Islet of Langerhans (tissue), 1 donor: Measurements from ENCODE around the gene SYNM.

Experiments
- FAIRE-seq: peaks from one replicate; lab custom pipeline; 2011; peaks lifted over from hg19 to GRCh38; lab: Jason Lieb, UNC

SYNM gene

GRCh38 chr15:99143655-99144610 lies 39.1 kb downstream of the SYNM start:
- no peak for FAIRE-seq

DNA sequence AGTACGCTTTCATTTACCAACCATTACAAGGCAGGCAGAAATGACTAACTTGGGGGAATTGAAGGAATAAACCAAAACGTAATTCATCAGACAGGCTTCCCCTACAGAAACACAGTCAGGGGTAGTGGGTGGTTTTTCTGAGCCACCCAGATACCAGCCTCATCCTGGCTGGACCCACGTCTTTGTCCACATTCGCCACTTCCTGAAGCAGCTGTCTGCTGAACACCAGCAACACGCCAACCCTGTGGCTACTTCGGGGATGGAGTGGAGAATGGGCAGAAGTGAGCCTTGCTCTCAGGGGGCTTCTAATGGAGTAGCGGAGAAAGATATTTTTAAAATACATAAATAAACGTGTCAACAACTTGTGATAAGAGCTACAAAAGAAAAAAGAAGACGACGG lies 40.1 kb downstream of the SYNM start:
- FAIRE-seq, result no peak

GRCh38 chr15:99145778-99146177 lies 40.9 kb downstream of the SYNM start:
- FAIRE-seq, result no peak

DNA sequence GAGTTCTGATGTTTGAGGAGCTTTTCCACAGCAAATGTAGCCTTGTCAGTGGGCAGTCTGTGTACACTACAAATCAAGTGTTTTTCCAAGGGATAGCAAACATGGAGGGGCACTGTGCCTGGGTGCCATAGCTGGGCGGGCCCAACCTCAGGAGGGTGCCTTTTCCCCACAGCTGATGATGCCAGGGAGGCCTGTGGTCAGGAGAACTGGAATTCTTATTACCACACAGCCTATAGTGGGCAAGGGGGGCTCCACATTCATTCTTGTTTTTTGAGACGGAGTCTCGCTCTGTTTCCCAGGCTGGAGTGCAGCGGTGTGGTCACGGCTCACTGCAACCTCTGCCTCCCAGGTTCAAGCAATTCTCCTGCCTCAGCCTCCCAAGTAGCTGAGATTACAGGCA lies 41.8 kb downstream of the SYNM start:
- no peak for FAIRE-seq

DNA sequence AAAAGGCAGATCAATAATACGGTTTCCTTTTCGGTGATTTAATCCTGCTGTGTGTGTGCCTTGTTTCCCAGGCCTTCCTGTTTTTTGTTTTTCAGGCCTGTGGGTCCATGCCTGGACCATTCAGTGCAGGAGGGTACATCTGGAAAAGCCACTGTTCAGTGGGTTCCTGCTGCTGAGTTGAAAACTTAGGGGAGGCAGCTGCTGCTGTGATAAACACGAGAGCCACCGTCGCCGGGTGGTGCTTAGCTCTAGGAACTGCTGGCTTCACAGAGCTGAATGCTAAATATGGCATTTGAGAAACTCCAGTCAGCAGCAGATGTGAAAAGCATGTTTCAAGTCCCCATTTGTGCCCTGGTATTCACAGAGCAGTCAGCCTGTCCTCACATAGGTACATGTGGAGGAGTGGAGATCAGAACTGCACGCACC lies 44.0 kb downstream of the SYNM start:
- no peak for FAIRE-seq

DNA sequence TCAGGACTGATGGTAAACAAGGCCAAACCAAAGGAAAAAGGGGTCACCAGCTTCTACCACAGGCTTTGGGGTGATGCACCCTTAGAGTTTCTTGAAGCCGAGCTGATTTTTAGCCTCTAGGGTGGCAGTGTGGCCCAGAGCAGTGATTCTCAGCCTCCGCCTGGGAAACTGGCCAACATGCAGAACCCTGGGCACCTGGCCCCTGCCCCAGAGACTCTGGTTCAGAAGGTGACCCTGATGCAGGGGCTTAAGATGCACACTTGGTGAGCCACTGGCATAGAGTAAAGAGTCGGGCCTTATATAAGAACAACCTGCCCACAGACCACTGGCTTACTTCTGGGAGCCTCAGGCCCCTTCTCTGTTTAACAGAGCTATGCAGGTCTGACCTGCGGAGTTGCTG lies 44.5 kb downstream of the SYNM start:
- no peak for FAIRE-seq

DNA sequence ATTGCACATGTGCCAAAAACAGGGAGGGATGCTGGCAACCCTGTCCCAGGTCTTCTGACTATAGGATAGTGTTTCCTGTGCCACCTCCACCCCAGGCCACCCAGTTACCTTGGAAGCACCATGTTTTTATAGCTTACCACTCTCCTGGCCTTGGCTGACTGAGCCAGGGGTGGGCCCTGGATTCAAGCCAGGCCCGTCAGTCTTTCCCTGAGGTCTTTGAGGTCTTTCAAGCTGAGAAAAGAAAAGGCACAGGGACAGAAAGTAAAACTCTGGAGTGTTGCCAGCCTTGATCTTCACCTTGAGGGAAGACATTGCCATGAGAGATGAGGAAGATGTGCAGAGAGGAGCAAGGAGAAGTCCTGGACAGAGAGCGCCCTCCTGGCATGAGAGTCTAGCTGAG lies 46.3 kb downstream of the SYNM start:
- FAIRE-seq, result no peak

DNA sequence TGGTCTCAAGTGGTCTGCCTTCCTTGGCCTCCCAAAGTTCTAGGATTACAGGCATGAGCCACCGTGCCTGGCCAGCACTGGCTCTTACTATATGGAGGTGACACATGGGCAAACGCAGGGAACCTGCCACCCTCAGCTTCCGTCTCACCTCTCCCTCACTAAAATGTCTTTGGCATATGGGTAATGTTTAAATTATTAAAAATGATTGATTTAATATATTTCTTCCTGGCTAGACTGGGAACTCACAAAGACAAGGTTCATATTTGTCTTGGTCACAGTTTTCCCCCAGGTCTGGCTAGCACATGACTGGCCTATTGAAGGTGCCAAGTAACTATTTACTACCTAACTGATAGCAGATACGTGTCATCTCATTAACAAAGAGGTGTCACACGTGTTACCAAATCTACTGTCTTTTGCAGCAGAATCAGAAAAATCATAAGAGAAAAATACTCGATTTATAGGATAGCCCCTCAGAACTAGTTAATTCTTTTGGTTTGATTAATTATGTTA lies 48.2 kb downstream of the SYNM start:
- FAIRE-seq, result no peak

DNA sequence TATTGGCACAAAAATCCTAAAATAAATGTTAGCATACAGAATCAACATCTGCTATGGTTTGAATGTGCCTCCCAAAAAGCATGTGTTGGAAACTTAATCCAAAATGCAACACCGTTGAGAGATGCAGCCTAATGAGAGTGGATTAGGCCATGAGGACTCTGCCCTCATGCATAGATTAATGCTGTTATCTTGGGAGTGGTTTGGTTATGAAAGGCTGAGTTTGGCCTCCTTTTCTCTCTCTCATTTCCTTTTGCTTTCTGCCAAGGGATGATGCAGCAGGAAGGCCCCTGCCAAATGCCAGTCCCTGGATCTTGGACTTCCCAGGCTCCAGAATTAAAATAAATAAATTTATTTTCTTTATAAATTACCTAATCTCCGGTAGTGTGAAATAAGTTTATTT lies 49.4 kb downstream of the SYNM start:
- FAIRE-seq, result no peak

GRCh38 chr15:99155961-99156443 lies 51.1 kb downstream of the SYNM start:
- FAIRE-seq, result no peak

DNA sequence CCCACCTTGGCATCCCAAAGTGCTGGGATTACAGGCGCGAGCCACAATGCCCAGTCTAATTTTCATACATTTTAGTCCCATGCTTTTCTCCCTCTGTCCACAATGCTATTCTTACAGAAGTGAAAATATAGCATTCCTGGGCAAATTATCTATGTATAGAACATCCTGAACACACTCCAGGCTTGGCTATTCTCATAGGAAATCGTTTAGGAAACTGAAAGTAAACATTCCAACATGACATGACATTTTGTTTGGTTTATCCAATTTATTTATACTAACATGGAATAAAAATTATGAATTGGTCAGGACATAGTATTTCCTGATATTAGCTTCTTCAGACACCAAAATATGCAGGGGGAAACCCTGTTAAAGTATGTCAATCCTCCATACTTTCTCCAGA lies 52.6 kb downstream of the SYNM start:
- no peak for FAIRE-seq

DNA sequence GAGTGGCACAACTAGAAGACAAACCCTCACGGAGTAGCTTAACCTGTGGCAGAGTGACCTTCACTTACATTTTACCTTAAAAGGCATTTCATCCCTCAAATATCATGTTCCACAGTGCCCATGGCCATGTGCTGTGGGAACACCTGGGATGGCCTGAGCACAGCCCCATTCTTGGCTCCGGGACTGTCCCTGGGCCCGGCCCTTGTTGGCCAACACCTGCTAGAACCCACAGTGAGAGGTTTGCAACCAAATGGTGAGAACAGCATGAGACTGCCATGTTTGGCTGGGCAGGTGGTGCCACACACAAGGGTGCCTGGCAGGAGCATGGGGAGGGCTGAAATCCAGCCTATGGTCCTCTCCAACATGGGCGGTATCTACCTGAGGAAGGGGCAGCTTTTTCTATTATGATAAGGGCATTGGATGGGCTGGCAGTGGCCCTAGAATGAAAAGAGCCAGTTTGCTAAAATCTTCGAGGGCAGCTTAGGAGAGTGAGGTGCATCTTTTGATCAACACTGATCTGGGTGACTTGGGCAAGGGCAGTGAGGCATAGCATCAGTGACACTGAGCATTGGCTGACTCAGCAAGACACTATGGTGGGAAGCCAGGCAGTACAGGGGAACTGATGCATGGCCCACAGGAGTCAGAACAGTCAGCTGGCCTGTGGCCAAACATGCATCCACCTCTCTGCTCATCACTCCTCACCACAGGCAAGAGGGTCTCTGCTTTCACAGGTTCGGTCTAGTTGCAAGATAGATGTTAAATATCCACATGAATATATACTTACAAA lies 53.9 kb downstream of the SYNM start:
- FAIRE-seq, result no peak

GRCh38 chr15:99163271-99164062 lies 58.6 kb downstream of the SYNM start:
- no peak for FAIRE-seq

GRCh38 chr15:99164119-99164518 lies 59.2 kb downstream of the SYNM start:
- FAIRE-seq, result no peak

DNA sequence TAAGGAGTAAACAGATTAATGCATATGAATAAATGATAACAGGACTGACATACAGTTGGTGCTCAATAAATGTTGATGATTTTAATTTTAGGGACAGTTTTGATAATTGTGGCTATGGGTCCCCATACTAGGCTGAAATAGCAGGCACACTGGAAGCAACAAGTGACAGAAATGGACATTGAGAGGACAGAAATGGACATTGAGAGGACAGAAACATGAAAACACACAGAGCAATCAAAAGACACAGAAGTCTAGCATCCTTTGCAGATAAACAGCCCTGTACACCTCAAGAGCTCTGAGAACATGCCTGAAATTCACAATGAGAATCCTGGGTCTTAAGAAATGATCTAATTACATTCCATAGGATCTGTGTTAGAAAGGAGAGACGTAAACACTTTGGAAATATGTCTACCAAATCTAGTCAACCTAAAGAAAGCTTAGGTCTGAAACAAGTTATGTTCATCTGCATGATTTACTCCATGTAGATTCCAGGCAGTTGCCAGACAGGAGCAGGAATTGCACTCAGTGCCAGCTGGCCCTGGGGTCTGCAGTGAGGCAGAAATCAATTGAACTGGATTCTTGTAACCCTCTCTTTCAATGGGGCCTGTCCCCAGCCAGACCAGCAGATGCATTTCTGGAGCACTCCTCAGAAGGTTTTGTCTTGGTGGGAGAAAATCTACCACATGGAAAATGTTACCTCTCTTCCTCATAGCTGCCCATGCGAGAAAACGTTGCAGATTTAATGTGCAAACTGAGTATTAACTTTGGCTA lies 60.3 kb downstream of the SYNM start:
- FAIRE-seq, result no peak

DNA sequence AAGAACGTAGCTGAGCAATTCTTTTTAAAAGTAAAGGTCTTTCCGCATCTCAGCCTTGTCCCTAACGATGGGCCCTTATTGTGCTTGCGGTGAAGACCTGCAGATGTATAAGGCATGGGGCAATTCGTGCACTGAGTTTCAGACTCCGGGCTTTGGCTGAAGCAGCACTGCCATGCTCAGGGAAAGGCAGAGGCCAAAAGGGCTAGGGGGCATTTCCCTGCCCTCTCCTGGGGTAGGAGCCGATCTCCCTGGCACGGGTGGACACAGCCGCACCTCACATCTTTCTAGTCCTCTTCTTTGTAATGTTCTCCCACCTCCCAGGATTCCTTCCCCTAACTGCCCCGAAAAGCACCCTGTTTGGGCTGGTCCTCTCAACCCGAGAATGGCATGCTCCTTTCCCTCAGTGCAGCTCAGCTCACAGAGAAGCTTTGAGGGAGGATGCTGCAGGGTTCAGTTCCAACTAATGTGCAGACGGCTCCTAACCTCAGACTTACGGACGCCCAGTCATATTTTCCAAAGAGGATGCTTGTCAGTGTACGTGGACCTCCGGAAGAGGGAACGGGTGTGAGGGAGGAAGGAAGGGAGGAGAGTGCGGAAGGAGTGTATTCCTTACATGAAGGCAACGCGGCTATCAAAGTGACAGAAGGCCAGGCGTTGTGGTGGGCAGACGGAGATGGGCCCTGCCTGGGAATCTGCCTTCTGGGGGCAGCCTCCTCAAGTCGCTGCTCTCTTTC lies 61.2 kb downstream of the SYNM start:
- FAIRE-seq, result no peak

GRCh38 chr15:99167201-99167600 lies 62.3 kb downstream of the SYNM start:
- FAIRE-seq, result no peak

DNA sequence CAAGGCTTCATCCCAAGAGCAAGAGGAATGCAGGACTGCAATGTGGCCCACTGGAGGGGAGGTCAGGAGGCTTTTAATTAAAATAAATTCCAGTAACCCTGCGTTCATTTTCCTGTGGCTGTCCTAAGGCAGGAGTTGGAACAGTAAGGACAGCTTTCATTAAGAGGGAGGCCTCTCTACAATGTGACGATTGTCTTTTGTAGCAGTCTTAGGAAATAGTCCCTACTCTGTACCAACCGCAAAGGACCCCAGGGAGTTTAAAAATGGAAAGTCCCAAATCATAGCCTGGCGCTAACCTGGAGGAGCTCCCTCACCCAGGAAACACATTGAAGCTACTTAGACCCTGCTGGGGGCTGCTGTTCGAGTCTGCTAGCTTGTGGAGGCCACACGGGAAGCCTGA lies 62.8 kb downstream of the SYNM start:
- no peak for FAIRE-seq

- no peak for FAIRE-seq
Measured at GRCh38 chr15:99168601-99169580, 64.0 kb downstream of the SYNM start.
